SK-N-SH treated with all-trans-retinoic acid at 6 μM for 48 hours (cell line): ENCODE data around the gene PDZD2.

Experiments
- ATAC-seq: fragments of 200-7000 bp; cut with Tn5 transposase; 3 replicates; pipeline ENCODE4 v1.9.1; 2020; ENCODE audit warnings: mild to moderate bottlenecking, moderate library complexity
- ARNTL ChIP-seq: fragments of 450-650 bp; formaldehyde crosslinking; IDR thresholded peaks from 2 replicates; pipeline ENCODE4 v1.5.0; 2020; ENCODE audit warnings: low read depth, mild to moderate bottlenecking, moderate library complexity, borderline replicate concordance
- BACH2 ChIP-seq: fragments of 250-450 bp; sonication (Bioruptor Pico); IDR thresholded peaks from 2 replicates; pipeline ENCODE4 v1.9.0; 2021; ENCODE audit warnings: mild to moderate bottlenecking, borderline replicate concordance
- CSDC2 ChIP-seq: fragments of 250-450 bp; sonication (Bioruptor Pico); IDR thresholded peaks from 2 replicates; pipeline ENCODE4 v1.5.0; 2020; ENCODE audit warnings: mild to moderate bottlenecking, moderate library complexity
- ESRRG ChIP-seq: fragments of 250-450 bp; sonication (Bioruptor Pico); IDR thresholded peaks from 2 replicates; pipeline ENCODE4 v1.6.1; 2021; ENCODE audit warnings: mild to moderate bottlenecking
- GLIS3 ChIP-seq: fragments of 250-450 bp; sonication (Bioruptor Pico); IDR thresholded peaks from 2 replicates; pipeline ENCODE4 v1.5.0; 2020; ENCODE audit warnings: mild to moderate bottlenecking, moderate library complexity
- ISL1 ChIP-seq: fragments of 250-450 bp; sonication (Bioruptor Pico); IDR thresholded peaks from 2 replicates; pipeline ENCODE4 v2.1.2; 2022; ENCODE audit warnings: mild to moderate bottlenecking, moderate library complexity
- OSR1 ChIP-seq: fragments of 250-450 bp; sonication (Bioruptor Pico); IDR thresholded peaks from 2 replicates; pipeline ENCODE4 v1.8.0; 2022; ENCODE audit warnings: moderate library complexity, mild to moderate bottlenecking, inconsistent platforms
- PPARA ChIP-seq: fragments of 250-450 bp; sonication (Bioruptor Pico); IDR thresholded peaks from 2 replicates; pipeline ENCODE4 v1.5.0; 2020; ENCODE audit warnings: mild to moderate bottlenecking, borderline replicate concordance
- RARB ChIP-seq: fragments of 250-450 bp; sonication (Bioruptor Pico); IDR thresholded peaks from 2 replicates; pipeline ENCODE4 v1.8.0; 2021; ENCODE audit warnings: mild to moderate bottlenecking, moderate library complexity
- SNAI2 ChIP-seq: fragments of 250-450 bp; sonication (Bioruptor Pico); IDR thresholded peaks from 2 replicates; pipeline ENCODE4 v1.5.0; 2020; ENCODE audit warnings: mild to moderate bottlenecking, moderate library complexity
- TCF4 ChIP-seq: fragments of 250-450 bp; sonication (Bioruptor Pico); IDR thresholded peaks from 2 replicates; pipeline ENCODE4 v1.8.0; 2021; ENCODE audit warnings: mild to moderate bottlenecking, moderate library complexity, borderline replicate concordance
- TOX ChIP-seq: fragments of 250-450 bp; sonication (Bioruptor Pico); IDR thresholded peaks from 2 replicates; pipeline ENCODE4 v1.8.0; 2021; ENCODE audit warnings: mild to moderate bottlenecking, moderate library complexity, borderline replicate concordance
- ZC3H10 ChIP-seq: fragments of 250-450 bp; sonication (Bioruptor Pico); IDR thresholded peaks from 2 replicates; pipeline ENCODE4 v1.5.1; 2021; ENCODE audit warnings: mild to moderate bottlenecking, moderate library complexity
- ZFP3 ChIP-seq: fragments of 250-450 bp; sonication (Bioruptor Pico); IDR thresholded peaks from 2 replicates; pipeline ENCODE4 v1.5.0; 2020; ENCODE audit warnings: mild to moderate bottlenecking, moderate library complexity
- ZNF565 ChIP-seq: fragments of 450-650 bp; formaldehyde crosslinking; conservative IDR thresholded peaks from 2 replicates; pipeline ENCODE4 v1.5.0; 2020; ENCODE audit warnings: low read depth, mild to moderate bottlenecking, moderate library complexity
- ZNF70 ChIP-seq: fragments of 450-650 bp; formaldehyde crosslinking; IDR thresholded peaks from 2 replicates; pipeline ENCODE4 v1.5.0; 2020; ENCODE audit warnings: mild to moderate bottlenecking, moderate library complexity
- ZNF8 ChIP-seq: fragments of 450-650 bp; formaldehyde crosslinking; IDR thresholded peaks from 2 replicates; pipeline ENCODE4 v1.5.0; 2020; ENCODE audit warnings: mild to moderate bottlenecking, moderate library complexity
- TF ChIP-seq, protein P1 (sequence below): fragments of 250-450 bp; sonication (Bioruptor Pico); IDR thresholded peaks from 2 replicates; pipeline ENCODE4 v1.8.0; 2020; ENCODE audit warnings: mild to moderate bottlenecking, moderate library complexity, borderline replicate concordance
- TF ChIP-seq, protein P2 (sequence below): fragments of 250-450 bp; sonication (Bioruptor Pico); IDR thresholded peaks from 2 replicates; pipeline ENCODE4 v1.8.0; 2021; ENCODE audit warnings: low read depth, mild to moderate bottlenecking, moderate library complexity, borderline replicate concordance
- TF ChIP-seq, protein P3 (sequence below): fragments of 250-450 bp; sonication (Bioruptor Pico); IDR thresholded peaks from 2 replicates; pipeline ENCODE4 v1.5.1; 2021; ENCODE audit warnings: mild to moderate bottlenecking, moderate library complexity
- TF ChIP-seq, protein P4 (sequence below): fragments of 250-450 bp; sonication (Bioruptor Pico); IDR thresholded peaks from 2 replicates; pipeline ENCODE4 v1.5.0; 2020; ENCODE audit warnings: mild to moderate bottlenecking, moderate library complexity
- TF ChIP-seq, protein P5 (sequence below): fragments of 250-450 bp; sonication (Bioruptor Pico); IDR thresholded peaks from 2 replicates; pipeline ENCODE4 v1.5.1; 2020; ENCODE audit warnings: low read depth, mild to moderate bottlenecking, moderate library complexity

The PDZD2 gene

DNA sequence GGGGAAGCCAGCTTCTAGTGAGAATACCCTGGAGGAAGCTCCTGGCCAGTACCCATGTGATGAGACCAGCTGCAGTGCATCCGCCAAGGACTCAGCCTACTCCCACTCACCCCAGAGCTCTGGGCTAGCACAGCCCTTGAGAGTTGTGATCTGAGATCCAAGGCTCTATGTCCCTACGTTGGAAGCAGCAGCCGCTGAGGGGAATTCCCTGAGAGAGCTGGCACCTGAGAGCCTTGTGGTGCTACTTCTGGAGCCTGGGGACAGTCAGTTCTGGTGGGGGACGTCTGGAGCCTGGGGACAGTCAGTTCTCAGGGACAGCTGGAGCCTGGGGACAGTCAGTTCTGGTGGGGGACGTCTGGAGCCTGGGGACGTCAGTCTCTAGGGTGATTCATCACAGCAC is 39.2 kb downstream of the PDZD2 start:
- TF ChIP-seq TOX (CRISPR knock-in tag): no peak
- TF ChIP-seq TCF4 (CRISPR knock-in tag): no peak
- TF ChIP-seq, protein P1, sequence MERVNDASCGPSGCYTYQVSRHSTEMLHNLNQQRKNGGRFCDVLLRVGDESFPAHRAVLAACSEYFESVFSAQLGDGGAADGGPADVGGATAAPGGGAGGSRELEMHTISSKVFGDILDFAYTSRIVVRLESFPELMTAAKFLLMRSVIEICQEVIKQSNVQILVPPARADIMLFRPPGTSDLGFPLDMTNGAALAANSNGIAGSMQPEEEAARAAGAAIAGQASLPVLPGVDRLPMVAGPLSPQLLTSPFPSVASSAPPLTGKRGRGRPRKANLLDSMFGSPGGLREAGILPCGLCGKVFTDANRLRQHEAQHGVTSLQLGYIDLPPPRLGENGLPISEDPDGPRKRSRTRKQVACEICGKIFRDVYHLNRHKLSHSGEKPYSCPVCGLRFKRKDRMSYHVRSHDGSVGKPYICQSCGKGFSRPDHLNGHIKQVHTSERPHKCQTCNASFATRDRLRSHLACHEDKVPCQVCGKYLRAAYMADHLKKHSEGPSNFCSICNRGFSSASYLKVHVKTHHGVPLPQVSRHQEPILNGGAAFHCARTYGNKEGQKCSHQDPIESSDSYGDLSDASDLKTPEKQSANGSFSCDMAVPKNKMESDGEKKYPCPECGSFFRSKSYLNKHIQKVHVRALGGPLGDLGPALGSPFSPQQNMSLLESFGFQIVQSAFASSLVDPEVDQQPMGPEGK: no peak
- no peak for TF ChIP-seq ZC3H10 (CRISPR knock-in tag)
- TF ChIP-seq ZNF70 (CRISPR knock-in tag): no peak
- TF ChIP-seq ARNTL: no peak
- TF ChIP-seq ZFP3 (CRISPR knock-in tag): no peak
- TF ChIP-seq, protein P2, sequence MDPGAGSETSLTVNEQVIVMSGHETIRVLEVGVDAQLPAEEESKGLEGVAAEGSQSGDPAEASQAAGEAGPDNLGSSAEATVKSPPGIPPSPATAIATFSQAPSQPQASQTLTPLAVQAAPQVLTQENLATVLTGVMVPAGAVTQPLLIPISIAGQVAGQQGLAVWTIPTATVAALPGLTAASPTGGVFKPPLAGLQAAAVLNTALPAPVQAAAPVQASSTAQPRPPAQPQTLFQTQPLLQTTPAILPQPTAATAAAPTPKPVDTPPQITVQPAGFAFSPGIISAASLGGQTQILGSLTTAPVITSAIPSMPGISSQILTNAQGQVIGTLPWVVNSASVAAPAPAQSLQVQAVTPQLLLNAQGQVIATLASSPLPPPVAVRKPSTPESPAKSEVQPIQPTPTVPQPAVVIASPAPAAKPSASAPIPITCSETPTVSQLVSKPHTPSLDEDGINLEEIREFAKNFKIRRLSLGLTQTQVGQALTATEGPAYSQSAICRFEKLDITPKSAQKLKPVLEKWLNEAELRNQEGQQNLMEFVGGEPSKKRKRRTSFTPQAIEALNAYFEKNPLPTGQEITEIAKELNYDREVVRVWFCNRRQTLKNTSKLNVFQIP (CRISPR knock-in tag): no peak
- TF ChIP-seq BACH2: no peak
- TF ChIP-seq ESRRG (CRISPR knock-in tag): no peak
- no peak for TF ChIP-seq OSR1 (CRISPR knock-in tag)
- TF ChIP-seq, protein P3, sequence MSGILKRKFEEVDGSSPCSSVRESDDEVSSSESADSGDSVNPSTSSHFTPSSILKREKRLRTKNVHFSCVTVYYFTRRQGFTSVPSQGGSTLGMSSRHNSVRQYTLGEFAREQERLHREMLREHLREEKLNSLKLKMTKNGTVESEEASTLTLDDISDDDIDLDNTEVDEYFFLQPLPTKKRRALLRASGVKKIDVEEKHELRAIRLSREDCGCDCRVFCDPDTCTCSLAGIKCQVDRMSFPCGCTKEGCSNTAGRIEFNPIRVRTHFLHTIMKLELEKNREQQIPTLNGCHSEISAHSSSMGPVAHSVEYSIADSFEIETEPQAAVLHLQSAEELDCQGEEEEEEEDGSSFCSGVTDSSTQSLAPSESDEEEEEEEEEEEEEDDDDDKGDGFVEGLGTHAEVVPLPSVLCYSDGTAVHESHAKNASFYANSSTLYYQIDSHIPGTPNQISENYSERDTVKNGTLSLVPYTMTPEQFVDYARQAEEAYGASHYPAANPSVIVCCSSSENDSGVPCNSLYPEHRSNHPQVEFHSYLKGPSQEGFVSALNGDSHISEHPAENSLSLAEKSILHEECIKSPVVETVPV (CRISPR knock-in tag): no peak
- no peak for TF ChIP-seq SNAI2 (CRISPR knock-in tag)
- TF ChIP-seq ISL1 (CRISPR knock-in tag): no peak
- TF ChIP-seq, protein P4, sequence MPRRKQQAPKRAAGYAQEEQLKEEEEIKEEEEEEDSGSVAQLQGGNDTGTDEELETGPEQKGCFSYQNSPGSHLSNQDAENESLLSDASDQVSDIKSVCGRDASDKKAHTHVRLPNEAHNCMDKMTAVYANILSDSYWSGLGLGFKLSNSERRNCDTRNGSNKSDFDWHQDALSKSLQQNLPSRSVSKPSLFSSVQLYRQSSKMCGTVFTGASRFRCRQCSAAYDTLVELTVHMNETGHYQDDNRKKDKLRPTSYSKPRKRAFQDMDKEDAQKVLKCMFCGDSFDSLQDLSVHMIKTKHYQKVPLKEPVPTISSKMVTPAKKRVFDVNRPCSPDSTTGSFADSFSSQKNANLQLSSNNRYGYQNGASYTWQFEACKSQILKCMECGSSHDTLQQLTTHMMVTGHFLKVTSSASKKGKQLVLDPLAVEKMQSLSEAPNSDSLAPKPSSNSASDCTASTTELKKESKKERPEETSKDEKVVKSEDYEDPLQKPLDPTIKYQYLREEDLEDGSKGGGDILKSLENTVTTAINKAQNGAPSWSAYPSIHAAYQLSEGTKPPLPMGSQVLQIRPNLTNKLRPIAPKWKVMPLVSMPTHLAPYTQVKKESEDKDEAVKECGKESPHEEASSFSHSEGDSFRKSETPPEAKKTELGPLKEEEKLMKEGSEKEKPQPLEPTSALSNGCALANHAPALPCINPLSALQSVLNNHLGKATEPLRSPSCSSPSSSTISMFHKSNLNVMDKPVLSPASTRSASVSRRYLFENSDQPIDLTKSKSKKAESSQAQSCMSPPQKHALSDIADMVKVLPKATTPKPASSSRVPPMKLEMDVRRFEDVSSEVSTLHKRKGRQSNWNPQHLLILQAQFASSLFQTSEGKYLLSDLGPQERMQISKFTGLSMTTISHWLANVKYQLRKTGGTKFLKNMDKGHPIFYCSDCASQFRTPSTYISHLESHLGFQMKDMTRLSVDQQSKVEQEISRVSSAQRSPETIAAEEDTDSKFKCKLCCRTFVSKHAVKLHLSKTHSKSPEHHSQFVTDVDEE (CRISPR knock-in tag): no peak
- TF ChIP-seq GLIS3 (CRISPR knock-in tag): no peak
- TF ChIP-seq ZNF565 (CRISPR knock-in tag): no peak
- ATAC-seq: no peak

DNA sequence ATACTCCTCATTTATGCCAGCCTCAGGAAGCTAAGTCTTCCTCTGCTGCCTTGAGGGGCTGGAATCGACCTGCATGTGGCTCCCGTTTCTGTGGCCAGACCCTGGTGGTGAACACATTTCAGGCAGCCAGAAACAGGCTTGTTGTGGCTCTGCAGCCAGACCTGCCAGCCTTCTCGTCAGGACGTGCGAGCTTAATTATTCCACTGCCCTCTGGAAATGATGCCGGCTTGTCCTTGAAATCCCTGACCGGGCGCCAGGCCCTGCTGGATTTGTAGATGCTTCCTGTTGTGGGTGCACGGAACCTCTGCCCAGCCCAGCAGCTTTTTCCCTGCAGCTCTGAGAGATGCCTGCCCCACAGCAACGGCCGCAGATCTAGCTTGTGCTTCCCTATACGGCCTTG is 41.6 kb downstream of the PDZD2 start:
- no peak for TF ChIP-seq CSDC2 (CRISPR knock-in tag)
- no peak for TF ChIP-seq TCF4 (CRISPR knock-in tag)
- no peak for TF ChIP-seq ZNF8 (CRISPR knock-in tag)
- no peak for TF ChIP-seq PPARA
- TF ChIP-seq ISL1 (CRISPR knock-in tag): no peak
- no peak for TF ChIP-seq ZNF70 (CRISPR knock-in tag)
- TF ChIP-seq, protein P4 (CRISPR knock-in tag): no peak
- TF ChIP-seq ZC3H10 (CRISPR knock-in tag): no peak
- no peak for TF ChIP-seq RARB
- no peak for TF ChIP-seq ARNTL
- no peak for TF ChIP-seq ZFP3 (CRISPR knock-in tag)
- no peak for TF ChIP-seq GLIS3 (CRISPR knock-in tag)
- TF ChIP-seq ESRRG (CRISPR knock-in tag): no peak
- TF ChIP-seq, protein P3 (CRISPR knock-in tag): no peak
- TF ChIP-seq, protein P5, sequence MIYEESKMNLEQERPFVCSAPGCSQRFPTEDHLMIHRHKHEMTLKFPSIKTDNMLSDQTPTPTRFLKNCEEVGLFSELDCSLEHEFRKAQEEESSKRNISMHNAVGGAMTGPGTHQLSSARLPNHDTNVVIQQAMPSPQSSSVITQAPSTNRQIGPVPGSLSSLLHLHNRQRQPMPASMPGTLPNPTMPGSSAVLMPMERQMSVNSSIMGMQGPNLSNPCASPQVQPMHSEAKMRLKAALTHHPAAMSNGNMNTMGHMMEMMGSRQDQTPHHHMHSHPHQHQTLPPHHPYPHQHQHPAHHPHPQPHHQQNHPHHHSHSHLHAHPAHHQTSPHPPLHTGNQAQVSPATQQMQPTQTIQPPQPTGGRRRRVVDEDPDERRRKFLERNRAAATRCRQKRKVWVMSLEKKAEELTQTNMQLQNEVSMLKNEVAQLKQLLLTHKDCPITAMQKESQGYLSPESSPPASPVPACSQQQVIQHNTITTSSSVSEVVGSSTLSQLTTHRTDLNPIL (CRISPR knock-in tag): no peak
- TF ChIP-seq BACH2: no peak
- no peak for ATAC-seq
